Sigmoid colon (tissue), 4 donors: ENCODE results near the gene MET.

Source experiments
- POLR2AphosphoS5 ChIP-seq, 4 donors: sonication (generic); formaldehyde crosslinking; IDR thresholded peaks; one replicate each; pipeline ENCODE4 v1.6.1; 2017; ENCODE audit warnings: antibody characterized with exemption in 4 of 4
- TF ChIP-seq, protein P1 (sequence below), 4 experiments: fragments of 450-650 bp in 3 of 4; fragments of 200-600 bp in 1 of 4; IDR thresholded peaks; one replicate each; pipeline ENCODE4 v1.5.1; 2016 to 2019; ENCODE audit warnings: antibody characterized with exemption in 4 of 4, mild to moderate bottlenecking in 3 of 4, moderate library complexity in 2 of 4

DNA sequence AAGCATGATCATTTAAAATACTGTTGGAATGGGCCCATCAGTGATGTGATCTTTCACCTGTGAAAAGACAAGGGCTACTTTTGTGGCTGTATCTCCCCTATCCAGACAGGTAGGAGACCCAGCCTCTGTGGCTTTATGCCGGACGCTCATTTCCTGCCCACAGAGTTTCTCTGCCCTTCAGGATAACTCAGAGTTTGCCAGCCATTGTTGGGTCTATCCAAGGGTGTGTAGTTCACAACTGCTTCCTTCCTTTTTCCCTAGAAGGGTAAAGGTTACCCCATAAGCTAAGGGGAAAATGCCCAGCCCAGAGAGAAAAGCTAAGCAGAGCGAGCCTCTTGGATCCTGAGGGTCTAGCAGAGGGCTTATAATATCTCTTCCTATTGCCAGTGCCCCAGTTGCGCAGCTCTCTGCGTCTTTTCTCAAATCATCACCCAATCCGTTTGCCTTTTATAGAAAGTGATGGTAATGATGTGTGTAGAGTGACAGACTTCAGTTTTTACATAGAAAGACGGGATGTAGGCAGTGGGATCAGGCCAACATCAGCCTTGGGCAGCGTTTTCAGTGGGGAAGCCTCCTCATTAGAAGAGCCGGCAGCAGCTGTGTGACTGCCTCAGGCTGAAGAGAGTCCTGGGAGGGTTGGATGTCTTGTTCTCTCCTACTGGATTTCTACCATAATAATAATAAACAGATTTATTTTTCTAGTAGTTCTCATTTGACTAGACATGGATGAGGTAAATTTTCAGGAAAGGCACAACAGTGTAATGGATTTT lies 80.5 kb downstream of the MET start:
- TF ChIP-seq, protein P1, sequence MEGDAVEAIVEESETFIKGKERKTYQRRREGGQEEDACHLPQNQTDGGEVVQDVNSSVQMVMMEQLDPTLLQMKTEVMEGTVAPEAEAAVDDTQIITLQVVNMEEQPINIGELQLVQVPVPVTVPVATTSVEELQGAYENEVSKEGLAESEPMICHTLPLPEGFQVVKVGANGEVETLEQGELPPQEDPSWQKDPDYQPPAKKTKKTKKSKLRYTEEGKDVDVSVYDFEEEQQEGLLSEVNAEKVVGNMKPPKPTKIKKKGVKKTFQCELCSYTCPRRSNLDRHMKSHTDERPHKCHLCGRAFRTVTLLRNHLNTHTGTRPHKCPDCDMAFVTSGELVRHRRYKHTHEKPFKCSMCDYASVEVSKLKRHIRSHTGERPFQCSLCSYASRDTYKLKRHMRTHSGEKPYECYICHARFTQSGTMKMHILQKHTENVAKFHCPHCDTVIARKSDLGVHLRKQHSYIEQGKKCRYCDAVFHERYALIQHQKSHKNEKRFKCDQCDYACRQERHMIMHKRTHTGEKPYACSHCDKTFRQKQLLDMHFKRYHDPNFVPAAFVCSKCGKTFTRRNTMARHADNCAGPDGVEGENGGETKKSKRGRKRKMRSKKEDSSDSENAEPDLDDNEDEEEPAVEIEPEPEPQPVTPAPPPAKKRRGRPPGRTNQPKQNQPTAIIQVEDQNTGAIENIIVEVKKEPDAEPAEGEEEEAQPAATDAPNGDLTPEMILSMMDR (IDR thresholded peaks at IDR 0.05), result no peak
- TF ChIP-seq POLR2AphosphoS5 (IDR thresholded peaks at IDR 0.05), result no peak
